Liver (tissue), 3 donors: ENCODE data around the gene FBN2.

Source experiments
- EGR1 ChIP-seq, 2 donors: IDR thresholded peaks; 2 replicates each; pipeline ENCODE4 v1.6.1; 2016 to 2018; ENCODE audit warnings: antibody characterized with exemption in 2 of 2, low read depth in 2 of 2
- FOXA1 ChIP-seq: IDR thresholded peaks from 2 replicates; pipeline ENCODE4 v1.6.1; 2016; ENCODE audit warnings: antibody characterized with exemption
- GABPA ChIP-seq, 2 donors: IDR thresholded peaks in 1 of 2; conservative IDR thresholded peaks in 1 of 2; 2 replicates each; pipeline ENCODE4 v1.6.1; 2016; ENCODE audit warnings: antibody characterized with exemption in 2 of 2, mild to moderate bottlenecking in 1 of 2, moderate library complexity in 1 of 2
- RAD21 ChIP-seq, 2 donors: IDR thresholded peaks; 2 replicates each; pipeline ENCODE4 v1.6.1; 2016; ENCODE audit warnings: antibody characterized with exemption in 2 of 2, mild to moderate bottlenecking in 2 of 2
- RXRA ChIP-seq, 2 donors: IDR thresholded peaks; 2 replicates each; pipeline ENCODE4 v1.6.1; 2017 to 2018; ENCODE audit warnings: antibody characterized with exemption in 2 of 2, mild to moderate bottlenecking in 1 of 2
- SP1 ChIP-seq: IDR thresholded peaks from 2 replicates; pipeline ENCODE4 v1.6.1; 2018; ENCODE audit warnings: antibody characterized with exemption, mild to moderate bottlenecking
- TAF1 ChIP-seq: conservative IDR thresholded peaks from 2 replicates; pipeline ENCODE4 v1.6.1; 2016; ENCODE audit warnings: antibody characterized with exemption, mild to moderate bottlenecking
- YY1 ChIP-seq: IDR thresholded peaks from 2 replicates; pipeline ENCODE4 v1.6.1; 2016; ENCODE audit warnings: antibody characterized with exemption, mild to moderate bottlenecking
- TF ChIP-seq, protein P1 (sequence below): fragments of 150-350 bp; IDR thresholded peaks from 2 replicates; pipeline ENCODE4 v1.5.1; 2017; ENCODE audit warnings: improper control_type of control experiment, low read depth, low read length; ENCODE audit not compliant: missing input control
- TF ChIP-seq, protein P2 (sequence below): IDR thresholded peaks from 2 replicates; pipeline ENCODE4 v1.6.1; 2016; ENCODE audit warnings: antibody characterized with exemption
- TF ChIP-seq, protein P3 (sequence below): IDR thresholded peaks from 2 replicates; pipeline ENCODE4 v1.6.1; 2016; ENCODE audit warnings: antibody characterized with exemption, mild to moderate bottlenecking
- TF ChIP-seq, protein P4 (sequence below): IDR thresholded peaks from 2 replicates; pipeline ENCODE4 v1.6.1; 2016; ENCODE audit warnings: antibody characterized with exemption
- donor health status: healthy.
- donor health status: healthy.

DNA sequence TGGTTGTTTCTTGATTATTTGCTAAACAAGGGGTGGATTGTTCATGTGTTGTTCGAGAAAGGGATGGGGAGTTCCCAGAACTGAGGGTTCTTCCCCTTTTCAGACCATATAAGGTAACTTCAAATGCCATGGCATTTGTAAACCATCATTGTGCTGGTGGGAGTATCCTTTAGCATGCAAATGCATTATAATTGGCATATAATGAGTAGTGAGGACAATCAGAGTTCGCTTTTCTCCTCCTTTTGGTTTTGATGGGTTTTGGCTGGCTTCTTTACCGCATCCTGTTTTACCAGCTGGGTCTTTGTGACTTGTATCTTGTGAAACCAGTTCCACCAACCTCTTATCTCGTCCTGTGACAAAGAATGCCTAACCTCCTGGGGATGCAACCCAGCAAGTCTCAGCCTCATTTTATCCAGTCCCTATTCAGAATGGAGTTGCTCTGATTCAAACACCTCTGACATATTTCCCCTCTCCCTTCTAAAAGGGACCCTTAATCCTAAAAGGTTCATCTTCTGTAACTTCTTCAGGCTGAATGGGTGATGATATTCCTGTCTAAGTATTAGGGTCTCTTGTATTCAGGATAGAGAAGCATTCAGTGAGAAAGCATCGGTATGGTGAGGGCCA, 8.7 kb upstream of the FBN2 start:
- TF ChIP-seq, protein P1, sequence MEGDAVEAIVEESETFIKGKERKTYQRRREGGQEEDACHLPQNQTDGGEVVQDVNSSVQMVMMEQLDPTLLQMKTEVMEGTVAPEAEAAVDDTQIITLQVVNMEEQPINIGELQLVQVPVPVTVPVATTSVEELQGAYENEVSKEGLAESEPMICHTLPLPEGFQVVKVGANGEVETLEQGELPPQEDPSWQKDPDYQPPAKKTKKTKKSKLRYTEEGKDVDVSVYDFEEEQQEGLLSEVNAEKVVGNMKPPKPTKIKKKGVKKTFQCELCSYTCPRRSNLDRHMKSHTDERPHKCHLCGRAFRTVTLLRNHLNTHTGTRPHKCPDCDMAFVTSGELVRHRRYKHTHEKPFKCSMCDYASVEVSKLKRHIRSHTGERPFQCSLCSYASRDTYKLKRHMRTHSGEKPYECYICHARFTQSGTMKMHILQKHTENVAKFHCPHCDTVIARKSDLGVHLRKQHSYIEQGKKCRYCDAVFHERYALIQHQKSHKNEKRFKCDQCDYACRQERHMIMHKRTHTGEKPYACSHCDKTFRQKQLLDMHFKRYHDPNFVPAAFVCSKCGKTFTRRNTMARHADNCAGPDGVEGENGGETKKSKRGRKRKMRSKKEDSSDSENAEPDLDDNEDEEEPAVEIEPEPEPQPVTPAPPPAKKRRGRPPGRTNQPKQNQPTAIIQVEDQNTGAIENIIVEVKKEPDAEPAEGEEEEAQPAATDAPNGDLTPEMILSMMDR: no peak
- TF ChIP-seq SP1 (no peak), RXRA (IDR thresholded peaks at IDR 0.05) (no peak), RAD21 (IDR thresholded peaks at IDR 0.05) (no peak), EGR1 (IDR thresholded peaks at IDR 0.05; ENCODE audit: low read depth in 2 of 2) (no peak), YY1 (no peak), TAF1 (no peak), GABPA (IDR thresholded peaks at IDR 0.05 in 1 of 2, conservative IDR thresholded peaks at IDR 0.05 in 1 of 2) (no peak), FOXA1 (no peak)
- TF ChIP-seq, protein P2, sequence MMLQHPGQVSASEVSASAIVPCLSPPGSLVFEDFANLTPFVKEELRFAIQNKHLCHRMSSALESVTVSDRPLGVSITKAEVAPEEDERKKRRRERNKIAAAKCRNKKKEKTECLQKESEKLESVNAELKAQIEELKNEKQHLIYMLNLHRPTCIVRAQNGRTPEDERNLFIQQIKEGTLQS: no peak
- TF ChIP-seq, protein P3, sequence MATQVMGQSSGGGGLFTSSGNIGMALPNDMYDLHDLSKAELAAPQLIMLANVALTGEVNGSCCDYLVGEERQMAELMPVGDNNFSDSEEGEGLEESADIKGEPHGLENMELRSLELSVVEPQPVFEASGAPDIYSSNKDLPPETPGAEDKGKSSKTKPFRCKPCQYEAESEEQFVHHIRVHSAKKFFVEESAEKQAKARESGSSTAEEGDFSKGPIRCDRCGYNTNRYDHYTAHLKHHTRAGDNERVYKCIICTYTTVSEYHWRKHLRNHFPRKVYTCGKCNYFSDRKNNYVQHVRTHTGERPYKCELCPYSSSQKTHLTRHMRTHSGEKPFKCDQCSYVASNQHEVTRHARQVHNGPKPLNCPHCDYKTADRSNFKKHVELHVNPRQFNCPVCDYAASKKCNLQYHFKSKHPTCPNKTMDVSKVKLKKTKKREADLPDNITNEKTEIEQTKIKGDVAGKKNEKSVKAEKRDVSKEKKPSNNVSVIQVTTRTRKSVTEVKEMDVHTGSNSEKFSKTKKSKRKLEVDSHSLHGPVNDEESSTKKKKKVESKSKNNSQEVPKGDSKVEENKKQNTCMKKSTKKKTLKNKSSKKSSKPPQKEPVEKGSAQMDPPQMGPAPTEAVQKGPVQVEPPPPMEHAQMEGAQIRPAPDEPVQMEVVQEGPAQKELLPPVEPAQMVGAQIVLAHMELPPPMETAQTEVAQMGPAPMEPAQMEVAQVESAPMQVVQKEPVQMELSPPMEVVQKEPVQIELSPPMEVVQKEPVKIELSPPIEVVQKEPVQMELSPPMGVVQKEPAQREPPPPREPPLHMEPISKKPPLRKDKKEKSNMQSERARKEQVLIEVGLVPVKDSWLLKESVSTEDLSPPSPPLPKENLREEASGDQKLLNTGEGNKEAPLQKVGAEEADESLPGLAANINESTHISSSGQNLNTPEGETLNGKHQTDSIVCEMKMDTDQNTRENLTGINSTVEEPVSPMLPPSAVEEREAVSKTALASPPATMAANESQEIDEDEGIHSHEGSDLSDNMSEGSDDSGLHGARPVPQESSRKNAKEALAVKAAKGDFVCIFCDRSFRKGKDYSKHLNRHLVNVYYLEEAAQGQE: no peak
- TF ChIP-seq, protein P4, sequence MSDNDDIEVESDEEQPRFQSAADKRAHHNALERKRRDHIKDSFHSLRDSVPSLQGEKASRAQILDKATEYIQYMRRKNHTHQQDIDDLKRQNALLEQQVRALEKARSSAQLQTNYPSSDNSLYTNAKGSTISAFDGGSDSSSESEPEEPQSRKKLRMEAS: no peak
